Tibial nerve (tissue), 4 donors: ENCODE results near the gene ZP2.
A peak's percentile ranks its signal among the peaks of the same experiment; 100 is the strongest.

Experiments
- CTCF ChIP-seq, 5 experiments: fragments of 200-600 bp in 3 of 5; fragments of 450-650 bp in 2 of 5; sonication (generic) in 3 of 5; IDR thresholded peaks; one replicate each; pipeline ENCODE4 v1.5.1; 2016 to 2019; ENCODE audit warnings: antibody characterized with exemption in 5 of 5, mild to moderate bottlenecking in 3 of 5, moderate library complexity in 2 of 5
- EP300 ChIP-seq, 2 donors: sonication (generic); formaldehyde crosslinking; IDR thresholded peaks; one replicate each; pipeline ENCODE4 v1.6.1; 2017; ENCODE audit warnings: antibody characterized with exemption in 2 of 2, mild to moderate bottlenecking in 1 of 2
- POLR2A ChIP-seq, 2 donors: fragments of 450-650 bp; IDR thresholded peaks; one replicate each; pipeline ENCODE4 v1.6.1; 2017; ENCODE audit warnings: antibody characterized with exemption in 2 of 2, mild to moderate bottlenecking in 2 of 2, moderate library complexity in 2 of 2

GRCh38 chr16:21158208-21159110, 52.9 kb downstream of the ZP2 start, which contains the start of gene LDAF1:
- TF ChIP-seq POLR2A (IDR thresholded peaks at IDR 0.05) (peak in 1 of 2 donors; percentile 41), EP300 (IDR thresholded peaks at IDR 0.05) (peak in 1 of 2 donors; percentile 57), CTCF (IDR thresholded peaks at IDR 0.05) (no peak)
